Neural cell (in vitro differentiated cells): ENCODE results near the gene IL22.

Source experiments
- EP300 ChIP-seq: fragments of 450-650 bp; conservative IDR thresholded peaks from 2 replicates; pipeline ENCODE4 v1.6.1; 2014; ENCODE audit warnings: antibody characterized with exemption, mild to moderate bottlenecking, moderate library complexity; ENCODE audit not compliant: poor library complexity, severe bottlenecking
- TF ChIP-seq, protein P1 (sequence below): fragments of 450-650 bp; IDR thresholded peaks from 2 replicates; pipeline ENCODE4 v1.5.1; 2014; ENCODE audit warnings: antibody characterized with exemption, mild to moderate bottlenecking, moderate library complexity; ENCODE audit not compliant: poor library complexity, severe bottlenecking

DNA sequence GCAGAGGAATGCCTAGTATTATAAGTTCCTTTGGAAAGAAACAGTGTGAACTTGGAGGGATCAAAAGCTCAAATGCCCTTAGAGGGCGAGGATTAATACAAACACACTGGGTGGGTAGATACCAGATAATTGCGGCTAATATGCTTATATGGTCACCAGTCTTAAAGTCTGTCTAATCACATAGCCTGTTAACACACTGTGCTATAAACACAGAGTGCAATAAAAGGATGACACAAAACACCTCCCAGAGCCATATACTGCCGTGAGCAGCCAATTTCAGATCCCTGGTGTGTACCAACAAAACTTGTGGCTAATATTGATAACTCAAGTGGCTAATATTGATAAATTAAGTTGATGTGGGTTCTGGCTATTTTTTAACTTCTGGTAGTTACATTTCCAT is 26.0 kb downstream of the IL22 start:
- TF ChIP-seq, protein P1, sequence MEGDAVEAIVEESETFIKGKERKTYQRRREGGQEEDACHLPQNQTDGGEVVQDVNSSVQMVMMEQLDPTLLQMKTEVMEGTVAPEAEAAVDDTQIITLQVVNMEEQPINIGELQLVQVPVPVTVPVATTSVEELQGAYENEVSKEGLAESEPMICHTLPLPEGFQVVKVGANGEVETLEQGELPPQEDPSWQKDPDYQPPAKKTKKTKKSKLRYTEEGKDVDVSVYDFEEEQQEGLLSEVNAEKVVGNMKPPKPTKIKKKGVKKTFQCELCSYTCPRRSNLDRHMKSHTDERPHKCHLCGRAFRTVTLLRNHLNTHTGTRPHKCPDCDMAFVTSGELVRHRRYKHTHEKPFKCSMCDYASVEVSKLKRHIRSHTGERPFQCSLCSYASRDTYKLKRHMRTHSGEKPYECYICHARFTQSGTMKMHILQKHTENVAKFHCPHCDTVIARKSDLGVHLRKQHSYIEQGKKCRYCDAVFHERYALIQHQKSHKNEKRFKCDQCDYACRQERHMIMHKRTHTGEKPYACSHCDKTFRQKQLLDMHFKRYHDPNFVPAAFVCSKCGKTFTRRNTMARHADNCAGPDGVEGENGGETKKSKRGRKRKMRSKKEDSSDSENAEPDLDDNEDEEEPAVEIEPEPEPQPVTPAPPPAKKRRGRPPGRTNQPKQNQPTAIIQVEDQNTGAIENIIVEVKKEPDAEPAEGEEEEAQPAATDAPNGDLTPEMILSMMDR: no peak
- no peak for TF ChIP-seq EP300
